ENCODE results near the gene ANKRD13B. TPM values are rescaled to one million over a fixed set of nuclear protein-coding genes. Genes with fewer than 3 reads are reported as not detected.

The ANKRD13B gene
- total and polyA plus RNA-seq, 2 of the 13 experiments (the other 11 are each of a cell fraction or from before 2014, with no cell fraction given): 1.7 to 1.8 TPM

DNA sequence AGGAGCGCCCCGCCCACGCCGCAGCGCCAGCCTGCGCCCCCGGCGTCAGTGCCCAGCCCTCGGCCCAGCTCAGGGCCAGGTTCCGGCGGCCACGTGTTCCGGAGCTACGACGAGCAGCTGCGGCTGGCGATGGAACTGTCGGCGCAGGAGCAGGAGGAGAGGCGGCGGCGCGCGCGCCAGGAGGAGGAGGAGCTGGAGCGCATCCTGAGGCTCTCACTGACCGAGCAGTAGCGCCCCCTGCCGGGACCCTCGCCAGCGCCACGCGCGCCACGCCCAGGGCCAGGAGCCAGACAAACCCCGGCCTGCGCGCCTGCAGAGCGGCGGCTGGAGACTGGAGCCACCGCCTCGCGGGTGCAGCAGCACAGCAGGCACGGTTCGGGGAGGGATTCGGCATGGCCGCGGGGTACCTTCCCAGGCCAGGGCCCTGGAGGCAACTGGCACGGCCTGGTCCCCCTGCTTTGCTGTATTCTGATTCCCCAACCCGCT lies 20.5 kb downstream of the ANKRD13B start (continued):
- no peak for TF ChIP-seq PRDM10 (CRISPR knock-in tag; IDR thresholded peaks at IDR 0.05; ENCODE audit: low read depth)
- no peak for TF ChIP-seq KLF15 (CRISPR knock-in tag; IDR thresholded peaks at IDR 0.05; ENCODE audit: borderline replicate concordance)
- no peak; the same call in 1 of the 2 replicates for TF ChIP-seq ZNF761 (CRISPR knock-in tag; conservative IDR thresholded peaks at IDR 0.05)
- TF ChIP-seq ZNF251 (CRISPR knock-in tag; IDR thresholded peaks at IDR 0.05): no peak
- TF ChIP-seq ZFP1 (CRISPR knock-in tag; IDR thresholded peaks at IDR 0.05): no peak
- no peak for TF ChIP-seq ZNF7 (CRISPR knock-in tag; IDR thresholded peaks at IDR 0.05)
- no peak for TF ChIP-seq ZSCAN30 (CRISPR knock-in tag; IDR thresholded peaks at IDR 0.05)
- no peak for TF ChIP-seq CREB1 (IDR thresholded peaks at IDR 0.05)
- TF ChIP-seq CREB1 (CRISPR knock-in tag; IDR thresholded peaks at IDR 0.05): no peak
- 0 out of 2 replicates have a peak, but pooled peaks have one; percentile 12 for TF ChIP-seq TP53 (CRISPR knock-in tag; conservative IDR thresholded peaks at IDR 0.05)
- TF ChIP-seq SNRNP70 (IDR thresholded peaks at IDR 0.05; ENCODE audit: low read depth, low read length): no peak
- 0 out of 2 replicates have a peak, but pooled peaks have one; percentile 34 for TF ChIP-seq ZNF441 (CRISPR knock-in tag; IDR thresholded peaks at IDR 0.05; ENCODE audit: borderline replicate concordance)
- peak; percentile 95; the same call in 1 of the 2 replicates for TF ChIP-seq KDM5B (CRISPR knock-in tag; IDR thresholded peaks at IDR 0.05; ENCODE audit: borderline replicate concordance)
- TF ChIP-seq, protein P1, sequence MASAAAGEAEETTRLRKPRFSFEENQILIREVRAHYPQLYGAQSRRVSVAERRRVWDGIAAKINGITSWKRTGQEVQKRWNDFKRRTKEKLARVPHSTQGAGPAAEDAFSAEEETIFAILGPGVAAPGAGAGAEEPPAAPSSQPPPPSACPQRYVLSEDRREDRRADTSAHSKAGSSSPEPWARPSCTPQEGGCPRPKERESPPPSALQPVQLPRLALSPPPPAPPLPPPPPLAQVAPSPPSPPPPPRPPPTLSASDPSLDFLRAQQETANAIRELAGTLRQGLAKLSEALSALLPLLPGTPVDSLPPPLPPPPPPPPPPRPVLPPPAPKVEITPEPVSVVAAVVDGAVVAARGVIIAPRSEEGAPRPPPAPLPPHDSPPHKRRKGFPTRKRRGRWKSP (CRISPR knock-in tag; IDR thresholded peaks at IDR 0.05): peak; percentile 87
- TF ChIP-seq CBFB (CRISPR knock-in tag; IDR thresholded peaks at IDR 0.05): peak; percentile 60; the same call in 1 of the 2 replicates
- TF ChIP-seq ZNF772 (CRISPR knock-in tag; IDR thresholded peaks at IDR 0.05): no peak
- no peak for TF ChIP-seq ZNF24 (IDR thresholded peaks at IDR 0.05)
- peak; percentile 39; the same call in 1 of the 2 replicates for TF ChIP-seq ATF3 (CRISPR knock-in tag; IDR thresholded peaks at IDR 0.05)
- no peak; the same call in 1 of the 2 replicates for TF ChIP-seq FOXP4 (CRISPR knock-in tag; IDR thresholded peaks at IDR 0.05)
- no peak for TF ChIP-seq REST (IDR thresholded peaks at IDR 0.05; ENCODE audit: borderline replicate concordance in 1 of 2, low read depth in 1 of 2, low read length in 2 of 2)

All from HepG2 (cell line).